OCI-LY1 (cell line): ENCODE results near the gene RAB3C.

Experiments used
- H2AFZ ChIP-seq: fragments of 200-600 bp; sonication (generic), shearing (Covaris generic); 2 replicates; pipeline ENCODE4 v1.6.0; 2014; ENCODE audit warnings: antibody characterized with exemption, mild to moderate bottlenecking, low read length
- H3F3A ChIP-seq: fragments of 200-600 bp; sonication (generic), shearing (Covaris generic); 2 replicates; pipeline ENCODE4 v1.6.0; 2014; ENCODE audit warnings: mild to moderate bottlenecking, antibody characterized with exemption, low read length, moderate library complexity; ENCODE audit not compliant: insufficient read depth
- H3K27ac ChIP-seq: fragments of 200-600 bp; sonication (generic); 2 replicates; pipeline ENCODE4 v1.5.1; 2014; ENCODE audit warnings: low read length, mixed run types, mild to moderate bottlenecking, low read depth; ENCODE audit not compliant: poor library complexity, severe bottlenecking
- H3K27me3 ChIP-seq: fragments of 200-600 bp; sonication (generic); 2 replicates; pipeline ENCODE4 v1.6.0; 2014; ENCODE audit warnings: antibody characterized with exemption, mild to moderate bottlenecking, low read length, moderate library complexity; ENCODE audit not compliant: insufficient read depth
- H3K36me3 ChIP-seq: fragments of 200-600 bp; sonication (generic); 2 replicates; pipeline ENCODE4 v1.6.1; 2014; ENCODE audit warnings: mild to moderate bottlenecking, antibody characterized with exemption, low read length, moderate library complexity, mixed read lengths; ENCODE audit not compliant: insufficient read depth
- H3K4me1 ChIP-seq: fragments of 200-600 bp; sonication (generic); 2 replicates; pipeline ENCODE4 v1.5.1; 2014; ENCODE audit warnings: mild to moderate bottlenecking, low read length, moderate library complexity; ENCODE audit not compliant: insufficient read depth, severe bottlenecking
- H3K4me2 ChIP-seq: fragments of 200-600 bp; sonication (generic), shearing (Covaris generic); 2 replicates; pipeline ENCODE4 v1.6.1; 2014; ENCODE audit warnings: low read length
- H3K4me3 ChIP-seq: fragments of 200-600 bp; sonication (generic); 2 replicates; pipeline ENCODE4 v1.5.1; 2014; ENCODE audit warnings: low read length, low read depth, mild to moderate bottlenecking, mixed read lengths; ENCODE audit not compliant: poor library complexity, severe bottlenecking
- H3K79me2 ChIP-seq: fragments of 200-600 bp; shearing (Covaris generic); 2 replicates; pipeline ENCODE4 v1.6.1; 2016; ENCODE audit warnings: mixed run types, low read length, mixed read lengths; ENCODE audit not compliant: insufficient read depth
- H3K9ac ChIP-seq: fragments of 200-600 bp; sonication (generic), shearing (Covaris generic); 2 replicates; pipeline ENCODE4 v1.6.1; 2014; ENCODE audit warnings: mild to moderate bottlenecking, low read length, mixed read lengths
- H3K9me2 ChIP-seq: fragments of 200-600 bp; sonication (generic), shearing (Covaris generic); 2 replicates; pipeline ENCODE4 v1.6.1; 2014; ENCODE audit warnings: low read depth, mild to moderate bottlenecking, low read length, mixed read lengths
- H3K9me3 ChIP-seq: fragments of 200-600 bp; shearing (Covaris generic); 2 replicates; pipeline ENCODE4 v1.6.1; 2014; ENCODE audit warnings: low read length, mixed read lengths
- H4K20me1 ChIP-seq: fragments of 200-600 bp; sonication (generic), shearing (Covaris generic); 2 replicates; pipeline ENCODE4 v1.6.0; 2016; ENCODE audit warnings: mild to moderate bottlenecking, low read length; ENCODE audit not compliant: insufficient read depth
- CTCF ChIP-seq: fragments of 200-600 bp; sonication (generic), shearing (Covaris generic); IDR thresholded peaks from 2 replicates; pipeline ENCODE4 v1.5.1; 2017; ENCODE audit warnings: mild to moderate bottlenecking, antibody characterized with exemption, low read length, moderate library complexity, mixed read lengths
- EZH2 ChIP-seq: fragments of 200-600 bp; sonication (generic), shearing (Covaris generic); IDR thresholded peaks from 2 replicates; pipeline ENCODE4 v1.8.0; 2017; ENCODE audit warnings: borderline replicate concordance, mixed run types, mild to moderate bottlenecking, antibody characterized with exemption, low read length, moderate library complexity, mixed read lengths

The RAB3C gene

GRCh38 chr5:58711965-58712364 is 129.1 kb downstream of the RAB3C start:
- Histone ChIP-seq H3K27ac (no peak overlapping the region), H3K4me3 (no peak overlapping the region), H3K79me2 (no peaks in the 10 kb centered on the region), H3K36me3 (no peaks in the 10 kb centered on the region), H2AFZ (no peak overlapping the region), H3K9ac (no peak overlapping the region), H3K9me3 (no peaks in the 10 kb centered on the region), H3F3A (no peaks in the 10 kb centered on the region), H3K4me2 (no peak overlapping the region), H4K20me1 (no peaks in the 10 kb centered on the region), H3K4me1 (no peaks in the 10 kb centered on the region), H3K27me3 (no peaks in the 10 kb centered on the region), H3K9me2 (no peaks in the 10 kb centered on the region)
- no peak for TF ChIP-seq CTCF
- TF ChIP-seq EZH2 = no peak

- H3K27me3 ChIP-seq = no peaks in the 10 kb centered on the region
These were observed 131.2 kb downstream of the RAB3C start for GRCh38 chr5:58714046-58714445.

GRCh38 chr5:58715997-58716656 is 133.3 kb downstream of the RAB3C start:
- H3K36me3 ChIP-seq = no peaks in the 10 kb centered on the region
- H3K79me2 ChIP-seq = no peaks in the 10 kb centered on the region
- no peak overlapping the region for H2AFZ ChIP-seq
- H3K9me2 ChIP-seq = no peaks in the 10 kb centered on the region
- H3K9me3 ChIP-seq = no peaks in the 10 kb centered on the region
- TF ChIP-seq EZH2 (no peak), CTCF (no peak)
- no peak overlapping the region for H3K4me3 ChIP-seq
- no peaks in the 10 kb centered on the region for H3K27me3 ChIP-seq
- no peak overlapping the region for H3K9ac ChIP-seq
- H3K4me1 ChIP-seq = no peaks in the 10 kb centered on the region
- H4K20me1 ChIP-seq = no peaks in the 10 kb centered on the region
- H3F3A ChIP-seq = no peaks in the 10 kb centered on the region
- H3K27ac ChIP-seq = no peak overlapping the region
- no peak overlapping the region for H3K4me2 ChIP-seq

More at GRCh38 chr5:58714046-58714445, 131.2 kb downstream of the RAB3C start:
- Histone ChIP-seq H3K4me2 (no peak overlapping the region), H3K4me3 (no peak overlapping the region), H3K4me1 (no peaks in the 10 kb centered on the region), H3K9me2 (no peaks in the 10 kb centered on the region), H3K9me3 (no peaks in the 10 kb centered on the region), H2AFZ (no peak overlapping the region), H3F3A (no peaks in the 10 kb centered on the region), H3K79me2 (no peaks in the 10 kb centered on the region), H3K9ac (no peak overlapping the region), H3K27ac (no peak overlapping the region), H3K36me3 (no peaks in the 10 kb centered on the region), H4K20me1 (no peaks in the 10 kb centered on the region)
- TF ChIP-seq EZH2 (no peak), CTCF (no peak)
